GM04503 (cell line): ENCODE results near the gene ARL16.
A peak's percentile ranks its signal among the peaks of the same experiment; 100 is the strongest.

Source experiments
- DNase-seq: peaks from one replicate; pipeline ENCODE4 v3.0.0-alpha.2; 2012; ENCODE audit warnings: low read depth

ARL16 gene

GRCh38 chr17:81683584-81684441 is at the start of gene ARL16, which contains the start of gene HGS:
TSS of gene ARL16 (minus strand) at chr17:81683797. CDS start at chr17:81683753, 44 bp downstream.
TSS of gene HGS (plus strand) at chr17:81684011. CDS start at chr17:81684067, 56 bp downstream.
- peak; percentile 94 for DNase-seq

- DNase-seq = no peak
These were observed 43.9 kb upstream of the ARL16 start for GRCh38 chr17:81727324-81728031.

- DNase-seq = no peak
These were observed 42.4 kb upstream of the ARL16 start for GRCh38 chr17:81726004-81726403.

- no peak for DNase-seq
These were observed 41.8 kb upstream of the ARL16 start for GRCh38 chr17:81725439-81725838.

GRCh38 chr17:81723651-81724209 is 40.1 kb upstream of the ARL16 start:
- no peak for DNase-seq

- DNase-seq = no peak
These were observed 38.9 kb upstream of the ARL16 start for GRCh38 chr17:81722184-81723120.

- DNase-seq = no peak
These were observed 36.9 kb upstream of the ARL16 start for GRCh38 chr17:81720267-81721071.

- DNase-seq = no peak
These were observed 36.0 kb upstream of the ARL16 start for GRCh38 chr17:81719410-81720266.

GRCh38 chr17:81717766-81718089 is 34.1 kb upstream of the ARL16 start:
- no peak for DNase-seq

- DNase-seq = no peak
These were observed 33.6 kb upstream of the ARL16 start for GRCh38 chr17:81717049-81717765.

GRCh38 chr17:81716674-81716996 is 33.0 kb upstream of the ARL16 start:
- DNase-seq = no peak

- DNase-seq = no peak
These were observed 32.5 kb upstream of the ARL16 start for GRCh38 chr17:81715872-81716673.

GRCh38 chr17:81715107-81715871 is 31.7 kb upstream of the ARL16 start:
- no peak for DNase-seq

- no peak for DNase-seq
These were observed 31.0 kb upstream of the ARL16 start for GRCh38 chr17:81714412-81715106.

GRCh38 chr17:81713556-81714411 is 30.2 kb upstream of the ARL16 start:
- DNase-seq = no peak

GRCh38 chr17:81713004-81713555 is 29.5 kb upstream of the ARL16 start:
- no peak for DNase-seq
